ENCODE measurements around the gene STS. TPM values are rescaled to one million over a fixed set of nuclear protein-coding genes. Genes with fewer than 3 reads are reported as not detected.

STS gene
- total and polyA plus RNA-seq, 10 of the 15 experiments (the other 5 are each of a cell fraction or from before 2014, with no cell fraction given), result 1.6 to 19.4 (median 4.7) TPM

GRCh38 chrX:7132335-7133049, 15.0 kb upstream of the STS start (continued):
- TF ChIP-seq HSF1 (IDR thresholded peaks at IDR 0.05; ENCODE audit: low read depth, low read length) (no peak), POU2F2 (IDR thresholded peaks at IDR 0.05; ENCODE audit: borderline replicate concordance, low read depth, low read length) (peak; percentile 80; the same call in 1 of the 3 replicates), ZBTB40 (IDR thresholded peaks at IDR 0.05; ENCODE audit: borderline replicate concordance) (no peak), ZBED1 (IDR thresholded peaks at IDR 0.05; ENCODE audit: borderline replicate concordance) (no peak), REST (IDR thresholded peaks at IDR 0.05; ENCODE audit: low read depth, low read length) (no peak), BCL11A (IDR thresholded peaks at IDR 0.05; ENCODE audit: low read depth, low read length) (no peak)

All from GM12878 (cell line).